EH (cell line): ENCODE results near the gene CDYL.
"Not testable (repeated sequence)": the region's sequence is repeated elsewhere in the genome, so short reads cannot be mapped to it uniquely, and the experiment has no call there.

Experiments
- DNase-seq: peaks from one replicate; pipeline ENCODE4 v3.0.0-alpha.2; 2015; ENCODE audit warnings: low read depth

The CDYL gene

GRCh38 chr6:4846387-4846786 is 70.2 kb downstream of the CDYL start:
- no peak for DNase-seq

DNA sequence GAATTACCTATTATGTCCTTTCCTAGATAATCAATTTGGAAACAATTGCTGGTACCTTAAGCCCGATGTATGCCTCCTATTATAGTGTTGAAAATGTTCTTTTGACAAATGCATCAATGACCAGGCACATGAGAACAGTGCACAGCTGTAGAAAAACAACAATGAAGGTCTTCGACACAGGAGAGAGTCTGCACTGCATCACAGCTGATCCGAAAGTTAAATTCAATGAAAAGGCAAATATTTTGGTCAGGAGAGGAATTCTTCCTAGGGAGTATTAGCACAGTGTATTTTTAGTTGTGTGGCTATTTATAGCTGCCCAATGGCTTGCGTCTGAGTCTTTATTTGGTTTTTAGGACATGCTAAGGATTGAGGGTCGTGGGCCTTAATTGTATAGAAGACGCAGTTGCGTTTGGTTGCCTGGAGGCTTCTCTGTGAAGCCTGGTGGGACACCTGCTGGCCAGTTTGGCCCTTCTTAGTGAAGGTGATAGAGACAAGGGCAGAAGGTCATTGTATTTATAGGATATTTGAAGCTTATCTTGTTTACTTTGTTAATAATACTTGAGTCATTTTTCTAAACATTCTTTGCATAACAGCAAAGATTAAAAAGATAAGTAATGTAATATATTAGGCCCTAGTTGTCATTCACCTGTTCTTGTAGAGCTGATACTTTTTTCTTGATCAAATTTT is 72.3 kb downstream of the CDYL start:
- DNase-seq: peak; percentile 37

DNA sequence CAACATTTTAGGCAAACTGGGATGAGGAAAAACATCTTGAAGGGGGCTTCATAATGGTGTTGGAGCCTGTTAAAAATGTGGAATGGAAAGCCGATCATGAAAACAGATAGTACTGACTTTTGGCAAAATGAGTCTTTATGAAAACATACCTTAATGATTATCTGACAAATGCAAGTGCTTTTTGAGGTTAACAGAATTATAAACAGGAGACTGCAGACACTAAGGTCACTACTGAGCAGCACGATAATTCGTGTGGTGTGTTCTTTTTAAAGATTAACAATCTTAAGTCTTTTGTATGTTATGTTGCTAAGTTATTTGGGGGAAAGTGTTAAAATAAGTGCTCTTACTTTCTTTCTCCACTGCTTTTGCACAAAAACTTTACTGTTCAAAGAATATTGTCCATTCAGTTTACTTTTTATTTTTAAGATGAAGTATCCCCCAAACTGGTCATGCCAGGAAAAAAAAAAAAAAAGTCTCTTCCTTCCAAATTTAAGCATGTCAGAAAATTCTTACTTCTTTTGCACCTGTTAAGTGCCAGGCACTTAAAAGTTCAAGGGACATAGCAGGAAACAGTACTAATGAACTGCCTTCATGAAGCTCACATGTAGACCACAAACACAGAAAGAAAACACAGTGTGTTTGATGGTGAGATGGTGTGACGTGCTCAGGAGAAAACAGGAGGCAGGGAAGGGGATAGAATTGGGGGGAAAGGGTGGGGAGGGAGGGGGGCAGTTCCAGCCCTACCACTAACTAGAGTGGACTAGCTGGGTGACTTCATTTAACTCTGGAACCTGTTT is 73.2 kb downstream of the CDYL start:
- DNase-seq: peak; percentile 56

- no peak for DNase-seq
Observed at GRCh38 chr6:4851035-4851434, 74.8 kb downstream of the CDYL start.

DNA sequence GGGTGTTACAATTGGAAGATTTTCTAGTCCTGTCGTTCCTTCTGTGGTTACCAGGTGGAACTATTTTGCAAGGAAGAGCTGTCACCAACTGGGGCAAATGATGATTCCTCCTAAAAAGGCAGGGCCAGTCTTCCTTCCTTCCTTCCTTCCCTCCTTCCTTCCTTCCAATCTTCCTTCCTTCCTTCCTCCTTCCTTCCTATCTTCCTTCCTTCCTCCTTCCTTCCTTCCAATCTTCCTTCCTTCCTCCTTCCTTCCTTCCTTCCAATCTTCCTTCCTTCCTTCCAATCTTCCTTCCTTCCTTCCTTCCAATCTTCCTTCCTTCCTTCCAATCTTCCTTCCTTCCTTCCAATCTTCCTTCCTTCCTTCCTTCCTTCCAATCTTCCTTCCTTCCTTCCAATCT is 76.0 kb downstream of the CDYL start:
- not testable (repeated sequence) for DNase-seq

DNA sequence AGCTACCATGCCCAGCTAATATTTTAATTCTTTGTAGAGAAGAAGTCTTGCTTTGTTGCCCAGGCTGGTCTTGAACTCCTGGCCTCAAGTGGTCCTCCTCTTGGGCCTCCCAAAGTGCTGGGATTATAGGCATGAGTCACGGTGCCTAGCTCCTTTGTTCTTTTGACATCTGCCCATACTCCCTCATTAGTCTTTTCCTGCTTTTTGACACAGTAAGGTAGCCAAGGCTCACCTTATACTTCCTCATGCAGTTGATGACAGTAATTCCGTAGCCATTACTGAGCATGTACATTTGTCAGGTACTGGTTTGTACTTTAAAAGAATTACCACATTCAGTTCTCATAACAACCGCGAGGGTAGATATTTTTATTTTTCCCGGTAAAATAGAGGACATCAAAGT is 76.7 kb downstream of the CDYL start:
- DNase-seq: no peak

DNA sequence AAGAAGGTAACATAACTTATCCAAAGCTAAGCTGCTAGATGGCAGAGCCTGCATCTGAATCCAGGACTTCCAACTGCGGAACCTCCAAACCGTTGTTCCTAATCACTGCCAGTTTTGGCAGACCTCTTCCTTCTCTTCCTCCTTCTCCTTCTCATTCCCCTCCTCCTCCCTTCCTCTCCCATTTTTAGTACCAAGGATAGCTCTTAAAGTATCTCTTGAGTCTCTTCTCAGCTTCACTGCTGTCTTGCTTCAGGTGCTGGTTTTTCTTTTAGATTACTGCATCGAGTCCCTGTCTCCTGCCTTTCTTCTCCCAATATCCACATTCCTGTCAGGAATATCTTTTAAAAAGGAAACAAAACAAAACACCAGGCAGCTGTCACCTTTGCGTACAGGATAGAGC is 77.1 kb downstream of the CDYL start:
- peak; percentile 9 for DNase-seq

- DNase-seq: no peak
Observed at GRCh38 chr6:4853782-4854511, 77.7 kb downstream of the CDYL start.

- DNase-seq: no peak
Observed at GRCh38 chr6:4856785-4857184, 80.6 kb downstream of the CDYL start.

GRCh38 chr6:4858194-4859015 is 82.2 kb downstream of the CDYL start:
- DNase-seq: no peak

- no peak for DNase-seq
Observed at GRCh38 chr6:4860387-4860786, 84.2 kb downstream of the CDYL start.

GRCh38 chr6:4861564-4861963 is 85.4 kb downstream of the CDYL start:
- no peak for DNase-seq

DNA sequence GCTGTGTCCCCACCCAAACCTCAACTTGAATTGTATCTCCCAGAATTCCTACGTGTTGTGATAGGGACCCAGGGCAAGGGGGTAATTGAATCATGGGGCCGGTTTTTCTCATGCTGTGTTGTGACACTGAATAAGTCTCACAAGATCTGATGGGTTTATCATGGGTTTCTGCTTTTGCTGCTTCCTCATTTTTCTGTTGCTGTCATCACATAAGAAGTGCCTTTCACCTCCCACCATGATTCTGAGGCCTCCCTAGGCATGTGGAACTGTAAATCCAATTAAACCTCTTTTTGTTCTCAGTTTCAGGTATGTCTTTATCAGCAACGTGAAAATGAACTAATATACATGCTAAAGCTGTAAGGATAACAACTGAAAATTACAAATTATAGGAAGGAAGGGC is 88.3 kb downstream of the CDYL start:
- no peak for DNase-seq

GRCh38 chr6:4865006-4865405 is 88.8 kb downstream of the CDYL start:
- not testable (repeated sequence) for DNase-seq

DNA sequence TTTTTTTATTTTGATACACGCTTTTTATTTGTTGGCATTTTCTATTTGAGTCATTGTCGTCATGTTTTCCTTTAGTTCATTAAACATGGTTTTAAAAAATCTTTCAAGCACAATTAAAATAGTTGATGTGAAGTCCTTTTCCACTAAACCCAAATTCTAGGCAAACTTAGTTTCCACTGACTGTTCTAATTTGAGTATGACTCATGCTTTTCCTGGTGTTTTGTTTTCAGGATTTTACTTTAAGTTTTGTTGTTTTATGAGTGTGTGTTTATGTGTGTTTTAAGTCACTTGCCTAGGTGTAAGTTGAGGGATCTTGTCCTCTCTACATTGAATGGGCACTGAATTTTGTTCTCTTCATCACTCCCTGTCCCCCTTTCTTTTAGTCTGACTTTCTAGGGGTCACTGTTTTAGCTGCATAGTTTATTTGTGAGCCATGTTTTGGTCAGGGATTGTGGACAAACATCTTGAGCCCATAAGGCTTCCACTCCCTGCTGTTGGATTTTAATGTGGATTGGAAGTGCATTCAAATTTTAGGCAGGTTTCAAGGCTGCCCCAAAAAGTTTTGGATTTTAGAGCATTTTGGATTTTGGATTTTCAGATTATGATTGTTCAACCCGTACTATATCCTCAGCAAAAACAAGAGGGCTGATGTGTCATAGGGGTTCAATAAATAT is 94.8 kb downstream of the CDYL start:
- peak; percentile 34 for DNase-seq

DNA sequence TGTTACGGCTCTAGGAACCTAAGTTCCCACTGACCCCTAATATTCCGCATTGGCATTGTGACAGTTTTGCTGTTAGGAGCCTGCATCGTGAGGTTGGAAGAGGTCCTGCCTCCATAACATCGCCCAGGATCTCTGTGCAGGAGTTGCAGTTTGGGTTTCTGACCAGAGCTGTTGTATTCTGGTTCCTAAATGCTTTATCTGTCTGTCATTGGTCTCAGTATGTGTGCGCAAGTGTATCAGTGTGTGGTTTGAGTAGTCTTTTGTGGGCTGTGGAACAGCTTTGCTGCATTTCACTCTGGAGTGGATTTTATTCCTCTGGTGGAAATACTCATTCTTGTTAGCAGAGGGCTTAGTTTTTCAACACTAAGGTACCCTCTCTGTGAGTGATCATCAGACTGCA is 95.6 kb downstream of the CDYL start:
- DNase-seq: no peak

GRCh38 chr6:4872841-4873240 is 96.6 kb downstream of the CDYL start:
- DNase-seq: peak; percentile 36

DNA sequence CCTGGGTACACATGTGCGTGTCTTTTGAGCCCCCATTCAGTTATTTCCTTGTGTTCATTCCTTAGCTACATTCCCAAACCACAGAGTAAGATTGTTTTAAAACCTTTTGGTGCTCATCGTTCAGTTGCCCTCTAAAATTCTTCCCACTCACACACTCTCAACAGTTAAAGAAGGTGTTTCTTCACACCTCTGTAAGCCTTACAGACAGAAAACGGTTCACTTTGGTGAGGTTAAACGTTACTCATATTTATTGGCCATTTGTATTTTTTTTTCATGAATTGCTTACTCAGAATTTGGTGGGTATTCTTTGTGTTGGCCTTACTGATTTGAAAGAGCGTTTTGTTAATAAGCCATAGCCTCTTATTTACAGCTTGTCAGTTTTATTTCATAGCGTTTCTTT is 97.7 kb downstream of the CDYL start:
- no peak for DNase-seq

GRCh38 chr6:4879741-4880275 is 103.6 kb downstream of the CDYL start:
- DNase-seq: no peak

DNA sequence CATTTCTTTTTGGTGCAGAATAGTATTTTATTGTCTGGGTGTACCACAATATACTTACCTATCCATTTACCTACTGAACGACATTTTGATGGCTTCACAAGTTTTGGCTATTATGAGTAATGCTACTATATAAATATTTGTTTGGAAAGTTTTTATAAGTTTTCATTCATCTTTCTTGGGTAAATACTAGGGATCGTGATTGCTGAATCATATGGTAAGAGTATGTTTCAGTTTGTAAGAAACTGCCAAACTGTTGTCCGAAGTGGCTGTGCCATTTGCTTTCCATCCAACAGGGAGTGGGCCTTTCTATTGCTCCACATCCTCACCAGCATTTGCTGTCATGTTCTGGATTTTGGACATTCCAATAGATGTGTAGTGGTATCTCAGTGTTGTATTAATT is 104.2 kb downstream of the CDYL start:
- DNase-seq: no peak

DNA sequence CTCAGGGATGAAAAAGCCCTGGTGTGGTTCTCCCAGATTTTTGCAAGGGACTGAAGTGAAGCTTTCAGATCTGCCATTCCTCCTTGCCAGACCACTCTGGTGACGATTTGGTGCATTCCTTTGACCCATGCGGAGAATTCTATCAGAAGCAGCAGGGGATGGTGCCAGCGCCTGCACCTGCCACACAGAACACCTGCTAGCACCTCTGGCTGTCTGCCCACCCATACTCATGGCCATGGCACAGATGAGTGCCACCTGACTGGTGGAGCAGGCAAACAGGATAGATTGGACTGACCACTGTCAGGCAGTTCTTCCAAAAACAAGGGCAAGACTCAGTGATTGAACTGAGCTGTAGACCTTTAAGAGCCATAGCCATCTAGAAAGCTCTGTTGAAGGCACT is 107.1 kb downstream of the CDYL start:
- no peak for DNase-seq
